PC-3 (cell line): ENCODE results near the gene FAM135A.

ENCODE experiments used
- CTCF ChIP-seq: fragments of 300-600 bp; sonication (generic); conservative IDR thresholded peaks from 2 replicates; pipeline ENCODE4 v1.5.1; 2017; ENCODE audit warnings: antibody characterized with exemption, low read depth, mild to moderate bottlenecking, low read length
- EZH2phosphoT487 ChIP-seq: fragments of 300-600 bp; sonication (generic); IDR thresholded peaks from 2 replicates; pipeline ENCODE4 v1.6.1; 2018; ENCODE audit warnings: mild to moderate bottlenecking, antibody characterized with exemption, low read length, borderline replicate concordance

DNA sequence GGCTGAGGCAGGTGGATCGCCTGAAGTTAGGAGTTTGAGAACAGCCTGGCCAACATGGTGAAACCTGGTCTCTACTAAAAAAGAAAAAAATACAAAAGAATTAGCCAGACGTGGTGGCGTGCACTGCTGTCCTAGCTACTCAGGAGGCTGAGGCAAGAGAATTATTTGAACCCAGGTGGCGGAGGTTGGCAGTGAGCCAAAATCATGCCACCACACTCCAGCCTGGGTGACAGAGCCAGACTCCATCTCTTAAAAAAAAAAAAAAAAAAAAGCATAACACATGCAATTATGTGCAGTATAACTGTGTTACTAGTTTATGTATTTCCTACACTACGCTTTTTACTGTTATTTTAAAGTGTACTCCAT is 31.9 kb upstream of the FAM135A start:
- no peak for TF ChIP-seq EZH2phosphoT487
- no peak for TF ChIP-seq CTCF
